GM11168 (cell line): Measurements from ENCODE around the gene FCGR1A.
"Not testable (repeated sequence)": the region's sequence is repeated elsewhere in the genome, so short reads cannot be mapped to it uniquely, and the experiment has no call there.

Experiments
- in situ Hi-C: fragments of 300-500 bp; cut with MboI; formaldehyde crosslinking; loops from one replicate; pipeline ENCODE4 v1.12.0; 2022; ENCODE audit warnings: low sequenced_read_pairs; ENCODE audit not compliant: unreplicated experiment

The FCGR1A gene

GRCh38 chr1:149782600-149782999, at the start of gene FCGR1A:
TSS of gene FCGR1A (plus strand) at chr1:149782694. CDS start at chr1:149782744, 50 bp downstream.
- in situ Hi-C loops, result not testable (repeated sequence)

DNA sequence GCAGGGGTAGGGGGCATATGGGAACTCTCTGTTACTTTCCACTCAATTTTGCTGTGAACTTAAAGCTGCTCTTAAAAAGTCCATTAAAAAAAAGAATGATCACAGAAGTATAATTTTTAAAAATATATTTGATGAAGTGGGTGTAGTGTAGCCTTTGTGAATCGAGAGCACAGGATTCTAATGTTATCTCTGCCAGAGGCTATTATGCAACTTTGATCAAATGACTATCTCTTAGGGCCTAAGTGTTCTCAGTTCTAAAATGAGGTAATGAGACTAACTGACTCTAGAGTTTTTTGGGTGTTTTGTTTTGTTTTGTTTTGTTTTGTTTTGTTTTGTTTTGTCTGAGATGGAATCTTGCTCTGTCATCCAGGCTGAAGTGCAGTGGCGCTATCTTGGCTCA, 49.7 kb upstream of the FCGR1A start:
- in situ Hi-C loops, result not testable (repeated sequence)

DNA sequence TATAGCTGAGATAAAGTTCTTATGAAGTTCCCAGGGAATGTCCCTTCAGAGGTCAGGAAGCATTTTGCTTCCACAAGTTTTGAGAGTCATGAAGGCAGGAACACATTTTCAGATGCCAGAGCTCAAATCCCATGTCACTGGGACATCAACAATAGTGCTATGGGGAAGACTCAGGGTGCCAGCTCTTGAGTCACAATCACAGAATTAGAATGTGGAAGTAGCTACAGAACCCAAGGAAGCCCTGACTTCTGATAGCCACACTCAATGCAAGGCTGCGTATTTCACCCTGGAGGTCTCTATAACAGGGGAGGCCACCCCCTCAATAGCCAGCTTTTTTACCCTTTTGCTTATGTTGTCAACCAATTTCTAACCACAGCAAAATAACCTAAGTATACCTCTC, 47.8 kb upstream of the FCGR1A start:
- in situ Hi-C loops, result not testable (repeated sequence)

DNA sequence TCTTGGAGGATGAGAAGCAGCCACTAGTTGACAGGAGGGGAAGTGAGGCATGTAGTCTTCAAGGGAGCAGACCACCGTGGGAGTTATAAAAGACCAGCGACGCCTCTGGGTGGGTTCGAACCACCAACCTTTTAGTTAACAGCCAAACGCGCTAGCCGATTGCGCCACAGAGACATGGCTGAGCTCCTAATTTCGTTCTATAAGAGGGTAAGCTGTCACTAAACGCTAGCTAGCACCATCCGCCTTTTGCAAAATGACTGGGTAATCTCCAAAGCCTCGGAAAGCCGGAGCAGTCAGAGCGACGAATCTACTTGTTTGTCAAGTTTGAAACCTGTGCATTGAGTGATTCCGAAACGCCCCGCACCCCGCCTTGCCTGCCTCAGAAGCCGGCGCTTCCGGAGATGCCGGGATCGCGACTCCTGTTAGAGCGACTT, 42.3 kb upstream of the FCGR1A start:
- in situ Hi-C loops, result not testable (repeated sequence)

GRCh38 chr1:149740590-149741230, 41.8 kb upstream of the FCGR1A start:
- in situ Hi-C loops, result not testable (repeated sequence)

GRCh38 chr1:149741914-149742313, 40.6 kb upstream of the FCGR1A start:
- in situ Hi-C loops, result not testable (repeated sequence)

DNA sequence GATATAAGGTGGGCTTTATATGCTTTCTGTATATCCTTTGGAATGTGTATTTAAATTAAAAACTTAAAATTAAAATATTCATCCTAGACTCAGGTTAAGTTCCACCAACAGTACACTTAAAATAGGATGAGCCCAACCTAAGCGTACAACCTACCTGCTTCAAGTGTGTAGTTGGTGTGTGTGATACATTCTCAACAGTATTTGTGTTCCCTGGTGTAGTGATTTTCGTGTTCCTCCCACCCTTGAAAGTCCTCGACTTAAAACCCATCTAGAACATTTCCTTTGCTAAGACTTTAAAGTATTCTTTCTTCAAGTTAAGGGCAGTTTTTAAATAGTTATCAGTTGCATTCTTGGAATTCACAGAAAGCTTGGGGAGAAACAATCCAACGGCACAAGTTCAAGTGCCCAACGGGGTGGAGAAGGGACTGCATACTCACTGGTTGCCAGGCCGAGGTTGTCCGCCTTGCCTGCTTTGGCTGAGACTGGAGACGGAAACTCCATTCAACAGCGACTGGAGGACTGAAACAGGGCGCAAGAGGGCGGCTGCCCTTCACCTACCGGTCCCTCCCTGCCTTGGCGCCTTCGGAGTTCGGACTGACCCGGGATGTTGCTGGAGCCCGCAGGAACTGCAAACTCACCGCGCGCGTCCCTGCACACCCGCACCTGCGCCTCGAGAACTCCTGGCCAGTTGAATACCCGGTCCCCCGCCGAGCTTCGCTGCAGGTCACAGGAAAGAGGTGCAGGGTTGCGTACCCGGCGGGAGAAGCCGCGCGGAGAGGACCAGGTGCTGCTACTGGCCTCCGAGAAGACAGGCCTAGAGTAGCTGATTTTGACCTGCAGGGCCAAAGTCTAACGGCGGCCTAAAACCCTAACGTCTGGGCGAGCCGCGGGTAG, 35.8 kb upstream of the FCGR1A start:
- in situ Hi-C loops, result not testable (repeated sequence)

GRCh38 chr1:149747359-149748143, 34.9 kb upstream of the FCGR1A start:
- in situ Hi-C loops, result not testable (repeated sequence)

GRCh38 chr1:149748144-149748500, 34.4 kb upstream of the FCGR1A start:
- in situ Hi-C loops, result not testable (repeated sequence)

- in situ Hi-C loops, result not testable (repeated sequence)
These were observed 31.9 kb upstream of the FCGR1A start for GRCh38 chr1:149750562-149750961.

DNA sequence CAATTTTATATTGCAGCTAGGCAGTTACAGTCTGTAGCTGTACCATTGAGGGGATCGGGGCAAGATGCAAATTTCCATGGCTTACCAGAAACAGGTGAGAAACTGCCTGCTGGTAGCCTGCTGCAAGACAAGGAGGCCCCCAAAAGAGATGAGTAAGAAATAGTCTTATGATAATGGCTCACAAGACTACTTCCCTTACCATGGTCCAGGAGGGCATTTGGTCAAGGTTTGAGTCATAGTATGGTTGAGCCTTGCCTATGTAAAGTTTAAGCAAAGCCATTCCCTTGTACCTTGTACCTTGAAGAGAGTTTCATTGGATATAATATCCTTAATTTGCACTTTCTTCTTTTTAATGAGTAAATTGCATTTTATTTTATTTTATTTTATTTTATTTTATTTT, 30.3 kb upstream of the FCGR1A start:
- in situ Hi-C loops, result not testable (repeated sequence)

GRCh38 chr1:149753466-149753865, 29.0 kb upstream of the FCGR1A start:
- in situ Hi-C loops, result not testable (repeated sequence)

DNA sequence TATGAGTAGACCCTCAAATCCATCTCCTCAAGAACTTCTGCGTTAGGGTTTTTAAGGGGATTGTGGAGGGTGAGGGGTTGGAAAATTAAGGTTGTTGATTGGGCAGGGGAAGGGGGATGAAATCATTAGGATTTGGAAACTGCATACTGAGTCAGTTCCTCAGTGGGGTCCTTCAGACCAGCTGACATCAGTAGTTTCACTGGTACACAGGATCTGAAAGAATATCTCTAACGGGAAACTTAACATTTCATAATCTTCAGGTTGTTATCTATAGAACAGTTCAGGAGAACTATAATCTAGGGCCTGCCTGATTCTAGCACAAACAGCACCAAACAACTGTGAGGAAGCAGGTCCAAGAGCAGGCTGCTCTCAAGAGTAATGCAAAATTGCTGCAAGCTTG, 27.2 kb upstream of the FCGR1A start:
- in situ Hi-C loops, result not testable (repeated sequence)

DNA sequence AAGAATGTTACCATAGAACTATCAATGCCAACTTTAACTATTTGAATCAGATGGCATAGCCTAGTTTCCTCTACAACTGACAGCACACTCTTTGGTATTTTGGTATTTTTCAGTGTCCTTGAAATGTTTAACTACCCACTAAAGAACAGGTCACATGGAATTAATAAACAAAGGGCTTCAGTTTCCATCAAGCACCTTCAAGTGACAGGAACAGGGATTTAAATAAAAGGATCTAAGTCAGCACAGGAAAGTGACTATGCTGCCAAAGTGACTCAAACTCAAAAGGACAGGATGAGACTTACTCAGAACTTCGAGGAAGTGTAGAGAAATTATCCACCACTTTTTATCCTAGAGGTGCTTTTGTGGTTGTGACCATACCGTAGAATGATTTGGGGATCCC, 20.2 kb upstream of the FCGR1A start:
- in situ Hi-C loops, result not testable (repeated sequence)

DNA sequence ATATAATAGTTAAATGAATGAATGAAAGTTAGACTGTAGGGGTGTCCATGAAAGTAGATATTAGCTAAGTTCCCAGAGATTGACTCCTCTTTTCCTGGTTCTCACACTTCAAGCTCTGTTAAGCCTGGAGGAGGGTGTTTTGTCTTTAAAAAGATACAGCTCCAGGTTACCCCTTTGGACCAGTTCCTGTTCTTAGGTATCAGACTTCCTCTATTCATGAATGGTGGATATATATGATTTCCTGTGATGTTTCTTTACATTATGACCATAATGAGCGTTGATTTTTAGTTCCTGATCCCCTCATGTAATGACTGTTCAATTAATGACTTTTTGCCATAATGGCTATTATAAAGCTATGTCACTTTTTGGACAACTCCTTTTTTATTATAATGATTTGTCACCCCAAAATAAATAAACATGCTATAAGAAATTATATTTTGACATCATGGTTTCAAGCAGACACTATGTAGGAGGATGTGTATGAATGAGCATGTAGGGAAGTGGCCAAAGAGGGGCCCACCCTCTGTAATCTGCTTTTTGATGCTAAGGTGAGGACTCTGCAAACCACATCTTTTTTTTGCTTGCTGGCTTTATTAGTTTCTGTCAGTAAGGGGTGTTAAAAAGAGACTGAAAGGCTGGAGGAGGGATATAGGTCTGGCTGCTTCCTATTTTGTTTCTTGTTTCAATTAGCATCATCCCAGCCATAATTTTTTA, 18.2 kb upstream of the FCGR1A start:
- in situ Hi-C loops, result not testable (repeated sequence)

GRCh38 chr1:149766241-149766640, 16.3 kb upstream of the FCGR1A start:
- in situ Hi-C loops, result not testable (repeated sequence)

- in situ Hi-C loops, result not testable (repeated sequence)
These were observed 13.3 kb upstream of the FCGR1A start for GRCh38 chr1:149769216-149769615.

DNA sequence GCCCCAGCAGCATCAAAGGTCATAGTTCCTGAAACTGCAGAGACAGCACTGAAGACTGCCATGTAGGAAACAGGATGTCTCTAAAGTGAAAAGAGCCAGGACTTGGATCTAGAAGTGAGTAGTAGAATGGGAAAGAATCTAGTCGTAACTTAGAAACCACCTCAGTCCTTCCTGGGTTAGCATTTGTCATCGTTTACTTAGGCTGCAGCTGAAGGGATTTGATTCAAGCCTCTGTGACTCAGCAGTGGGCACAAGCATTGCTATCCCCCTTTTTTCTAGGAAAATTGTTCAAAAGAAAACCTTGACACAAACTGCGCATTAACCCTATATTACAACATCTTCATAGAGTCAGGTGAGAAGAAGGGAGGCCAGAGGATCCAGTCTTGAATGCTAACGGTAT, 11.8 kb upstream of the FCGR1A start:
- in situ Hi-C loops, result not testable (repeated sequence)

DNA sequence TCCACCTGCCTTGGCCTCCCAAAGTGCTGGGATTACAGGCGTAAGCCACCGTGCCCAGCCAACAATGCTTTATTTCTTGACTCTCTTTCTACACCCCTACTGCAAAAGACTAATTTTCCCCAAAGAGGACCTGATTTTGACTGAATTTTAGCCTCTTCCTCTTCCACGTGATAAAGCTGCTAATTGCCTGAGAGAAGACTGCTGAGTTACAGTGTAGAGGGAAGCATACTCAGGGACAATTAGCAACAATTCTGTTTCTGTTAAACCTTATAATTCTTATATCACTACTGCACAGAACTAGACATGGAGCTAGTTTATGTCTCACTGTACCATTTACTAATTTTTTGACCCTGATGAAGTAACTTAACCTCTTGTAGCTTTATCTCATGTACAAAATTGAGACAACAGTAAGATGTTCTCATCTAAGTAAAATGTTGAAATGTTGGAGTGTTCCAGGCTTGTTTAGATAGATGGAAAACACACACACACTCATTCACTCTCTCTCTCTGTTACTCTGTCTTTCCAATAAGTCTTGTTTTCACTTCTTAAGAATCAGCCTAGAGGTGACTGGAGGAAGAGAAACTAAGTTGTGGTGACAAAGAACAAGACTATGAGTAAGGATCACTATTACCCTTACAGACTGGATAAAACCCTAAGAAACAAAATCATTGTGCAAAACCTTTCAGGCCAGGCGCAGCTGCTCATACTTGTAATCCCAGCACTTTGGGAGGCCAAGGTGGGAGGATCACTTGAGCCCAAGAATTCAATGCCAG, 10.7 kb upstream of the FCGR1A start:
- in situ Hi-C loops, result not testable (repeated sequence)
